Caco-2 (cell line): ENCODE results near the gene ZNF468. TPM values are rescaled to one million over a fixed set of nuclear protein-coding genes. Genes with fewer than 3 reads are reported as not detected.

Experiments used
- BruUV-seq: library from RNA; stranded (reverse); fragments of 400-500 nt; replicated peaks from 2 replicates; lab custom pipeline; 2021; lab: Mats Ljungman, UMichigan
- CTCF ChIA-PET: fragments of 300-600 bp; sonication (Branson Sonifier 250); formaldehyde crosslinking; loops from one replicate; lab custom pipeline; 2022; ENCODE audit warnings: antibody characterized with exemption; lab: Charles Lee
- POLR2A ChIA-PET: fragments of 300-600 bp; sonication (Branson Sonifier 250); formaldehyde crosslinking; loops from one replicate; lab custom pipeline; 2022; ENCODE audit warnings: antibody characterized with exemption; lab: Charles Lee
- DNase-seq, 2 experiments: peaks; one replicate each; pipeline versions ENCODE4 v3.0.0 to v3.0.0-alpha.2; 2020 to 2022
- H3K27me3 ChIP-seq: replicated peaks from 2 replicates; pipeline ENCODE4 v1.6.0; 2011; ENCODE audit warnings: low read length; ENCODE audit not compliant: control insufficient read depth, insufficient read depth
- H3K36me3 ChIP-seq: 2 replicates; pipeline ENCODE4 v1.5.1; 2011; ENCODE audit warnings: low read length; ENCODE audit not compliant: control insufficient read depth, insufficient read depth
- H3K4me1 ChIP-seq: fragments of 250-450 bp; sonication (Bioruptor Pico); 2 replicates; pipeline ENCODE4 v1.5.1; 2020; ENCODE audit warnings: mild to moderate bottlenecking
- H3K4me3 ChIP-seq: 2 replicates; pipeline ENCODE4 v1.5.1; 2011; ENCODE audit warnings: low read depth, mild to moderate bottlenecking, control low read depth, low read length
- H3K9me3 ChIP-seq: fragments of 250-450 bp; sonication (Bioruptor Pico); 2 replicates; pipeline ENCODE4 v1.5.1; 2020; ENCODE audit warnings: mild to moderate bottlenecking, moderate library complexity
- H3K27ac Mint-ChIP-seq: one replicate; pipeline ENCODE4 v1.8.0; 2022; ENCODE audit warnings: mixed read lengths; ENCODE audit not compliant: unreplicated experiment
- H3K27me3 Mint-ChIP-seq: one replicate; pipeline ENCODE4 v1.8.0; 2022; ENCODE audit warnings: mixed read lengths; ENCODE audit not compliant: insufficient read depth, unreplicated experiment
- H3K36me3 Mint-ChIP-seq: one replicate; pipeline ENCODE4 v1.8.0; 2022; ENCODE audit warnings: mild to moderate bottlenecking, mixed read lengths; ENCODE audit not compliant: insufficient read depth, unreplicated experiment
- H3K4me1 Mint-ChIP-seq: one replicate; pipeline ENCODE4 v1.8.0; 2022; ENCODE audit warnings: low read depth, mixed read lengths; ENCODE audit not compliant: unreplicated experiment
- H3K4me3 Mint-ChIP-seq: one replicate; pipeline ENCODE4 v1.8.0; 2022; ENCODE audit warnings: mild to moderate bottlenecking, moderate library complexity, mixed read lengths; ENCODE audit not compliant: unreplicated experiment
- H3K9me3 Mint-ChIP-seq: one replicate; pipeline ENCODE4 v1.8.0; 2022; ENCODE audit warnings: mixed read lengths; ENCODE audit not compliant: unreplicated experiment
- intact Hi-C: fragments of 100-400 bp; cut with micrococcal nuclease; formaldehyde crosslinking; loops from one replicate; pipeline ENCODE4 v1.10.0; 2022; ENCODE audit not compliant: unreplicated experiment
- total RNA-seq: library from RNA; stranded (reverse); gene quantifications from 2 replicates; pipeline ENCODE4 v1.2.3, GENCODE V29; 2022
- TF ChIP-seq, protein P1 (sequence below), 2 experiments: fragments of 200-600 bp in 1 of 2; IDR thresholded peaks; 1 replicate in 1 of 2; 2 replicates in 1 of 2; pipeline versions ENCODE4 v1.5.1 to v1.8.0; 2011 to 2022; ENCODE audit warnings: antibody characterized with exemption in 1 of 2, control low read depth in 1 of 2, inconsistent platforms in 1 of 2, low read depth in 1 of 2, low read length in 1 of 2, mild to moderate bottlenecking in 1 of 2, moderate library complexity in 1 of 2; ENCODE audit not compliant: insufficient read depth in 1 of 2, severe bottlenecking in 1 of 2, unreplicated experiment in 1 of 2

Gene ZNF468
- total RNA-seq, 1 experiment from 2014 or later, result 35.8 TPM

DNA sequence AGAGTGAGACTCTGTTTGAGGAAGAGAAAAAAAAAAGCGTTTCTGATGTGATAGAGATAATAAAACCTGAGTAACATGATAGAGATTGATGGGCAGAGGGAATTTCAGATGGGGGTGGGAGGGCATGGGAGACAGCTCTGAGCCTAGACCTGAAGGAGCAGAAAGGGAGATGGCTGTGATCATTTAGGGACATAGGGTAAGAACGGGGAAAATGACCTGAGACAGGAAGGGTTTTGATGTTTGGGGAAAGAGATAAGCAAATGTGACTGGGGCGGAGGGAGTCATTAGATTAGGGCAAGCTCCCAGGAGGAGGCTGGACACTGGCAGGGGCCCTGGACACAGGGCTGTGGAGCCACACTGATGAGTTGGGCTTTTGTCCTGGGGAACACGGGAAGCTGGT, 33.9 kb upstream of the ZNF468 start:
- no peak overlapping the region for H3K27ac Mint-ChIP-seq
- peaks cover 18% of the 10 kb centered on the region for H3K4me1 Mint-ChIP-seq
- H3K27me3 ChIP-seq, result no peaks in the 10 kb centered on the region
- TF ChIP-seq, protein P1, sequence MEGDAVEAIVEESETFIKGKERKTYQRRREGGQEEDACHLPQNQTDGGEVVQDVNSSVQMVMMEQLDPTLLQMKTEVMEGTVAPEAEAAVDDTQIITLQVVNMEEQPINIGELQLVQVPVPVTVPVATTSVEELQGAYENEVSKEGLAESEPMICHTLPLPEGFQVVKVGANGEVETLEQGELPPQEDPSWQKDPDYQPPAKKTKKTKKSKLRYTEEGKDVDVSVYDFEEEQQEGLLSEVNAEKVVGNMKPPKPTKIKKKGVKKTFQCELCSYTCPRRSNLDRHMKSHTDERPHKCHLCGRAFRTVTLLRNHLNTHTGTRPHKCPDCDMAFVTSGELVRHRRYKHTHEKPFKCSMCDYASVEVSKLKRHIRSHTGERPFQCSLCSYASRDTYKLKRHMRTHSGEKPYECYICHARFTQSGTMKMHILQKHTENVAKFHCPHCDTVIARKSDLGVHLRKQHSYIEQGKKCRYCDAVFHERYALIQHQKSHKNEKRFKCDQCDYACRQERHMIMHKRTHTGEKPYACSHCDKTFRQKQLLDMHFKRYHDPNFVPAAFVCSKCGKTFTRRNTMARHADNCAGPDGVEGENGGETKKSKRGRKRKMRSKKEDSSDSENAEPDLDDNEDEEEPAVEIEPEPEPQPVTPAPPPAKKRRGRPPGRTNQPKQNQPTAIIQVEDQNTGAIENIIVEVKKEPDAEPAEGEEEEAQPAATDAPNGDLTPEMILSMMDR (IDR thresholded peaks at IDR 0.05; ENCODE audit: insufficient read depth in 1 of 2, low read depth in 1 of 2, low read length in 1 of 2, severe bottlenecking in 1 of 2, unreplicated experiment in 1 of 2), result no peak
- intact Hi-C loops, result no loop called here
- H3K36me3 ChIP-seq, result peaks cover 2% of the 10 kb centered on the region
- CTCF ChIA-PET, result no interaction called here
- H3K4me3 Mint-ChIP-seq, result no peak overlapping the region
- no peaks in the 10 kb centered on the region for H3K27me3 Mint-ChIP-seq
- POLR2A ChIA-PET, result no interaction called here
- H3K4me1 ChIP-seq, result peaks cover 12% of the 10 kb centered on the region; the same call in 1 of the 2 replicates
- peaks cover 11% of the 10 kb centered on the region for H3K9me3 ChIP-seq
- DNase-seq, result no peak
- peaks cover 83% of the 10 kb centered on the region for H3K36me3 Mint-ChIP-seq
- H3K4me3 ChIP-seq, result no peak overlapping the region
- no TSS peak for BruUV-seq
- peaks cover 9% of the 10 kb centered on the region for H3K9me3 Mint-ChIP-seq

DNA sequence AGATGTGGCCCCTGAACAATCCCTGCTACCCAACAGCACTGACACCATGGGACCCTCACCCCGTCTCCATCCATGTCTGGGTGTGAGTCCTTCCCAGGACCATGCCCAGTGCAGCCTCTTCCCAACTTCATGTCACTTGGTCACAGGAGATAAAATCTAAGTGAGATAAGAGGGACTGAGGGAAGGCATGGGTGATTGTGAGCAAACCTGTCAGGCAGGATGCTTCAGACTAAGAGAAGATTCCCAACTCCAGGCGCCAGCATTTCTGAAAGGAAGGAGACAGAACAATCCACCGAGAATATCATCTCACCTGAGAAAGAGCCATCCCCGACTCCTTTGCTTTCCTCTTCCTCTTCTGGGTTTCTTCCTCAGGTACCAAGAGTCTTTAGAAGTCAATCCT, 32.5 kb upstream of the ZNF468 start:
- H3K36me3 Mint-ChIP-seq, result peaks cover 88% of the 10 kb centered on the region
- BruUV-seq, result no TSS peak
- Histone ChIP-seq H3K36me3 (peaks cover 2% of the 10 kb centered on the region), H3K4me1 (peaks cover 7% of the 10 kb centered on the region; the same call in 1 of the 2 replicates), H3K4me3 (no peak overlapping the region), H3K9me3 (peaks cover 12% of the 10 kb centered on the region), H3K27me3 (no peaks in the 10 kb centered on the region)
- H3K4me1 Mint-ChIP-seq, result peaks cover 18% of the 10 kb centered on the region
- TF ChIP-seq, protein P1 (IDR thresholded peaks at IDR 0.05; ENCODE audit: insufficient read depth in 1 of 2, low read depth in 1 of 2, low read length in 1 of 2, severe bottlenecking in 1 of 2, unreplicated experiment in 1 of 2), result no peak
- DNase-seq, result peak; percentile 21 to 43
- ChIA-PET POLR2A (no interaction called here), CTCF (no interaction called here)
- H3K9me3 Mint-ChIP-seq, result peaks cover 10% of the 10 kb centered on the region
- no peaks in the 10 kb centered on the region for H3K27me3 Mint-ChIP-seq
- H3K27ac Mint-ChIP-seq, result peak overlapping the region; percentile 51
- H3K4me3 Mint-ChIP-seq, result peak overlapping the region; percentile 32
- intact Hi-C loops, result no loop called here

DNA sequence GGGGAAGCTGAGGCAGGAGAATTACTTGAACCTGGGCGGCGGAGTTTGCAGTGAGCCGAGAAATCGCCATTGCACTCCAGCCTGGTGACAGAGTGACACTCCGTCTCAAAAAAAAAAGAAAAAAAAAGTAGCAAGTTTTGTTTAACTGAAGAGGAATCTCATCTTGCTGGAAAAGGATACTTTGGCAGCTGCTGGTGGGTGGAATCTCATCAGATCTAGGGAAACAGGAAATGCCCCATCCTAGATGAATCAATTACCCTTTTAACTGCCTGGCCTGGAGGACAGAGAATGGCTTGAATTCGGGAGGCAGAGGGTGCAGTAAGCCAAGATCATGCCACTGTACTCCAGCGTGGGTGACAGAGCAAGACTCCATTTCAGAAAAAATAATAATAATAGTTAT, 31.7 kb upstream of the ZNF468 start:
- POLR2A ChIA-PET, result no interaction called here
- peaks cover 12% of the 10 kb centered on the region for H3K9me3 ChIP-seq

More for the DNA sequence above, 31.7 kb upstream of the ZNF468 start:
- Mint-ChIP-seq H3K27me3 (no peaks in the 10 kb centered on the region), H3K4me3 (no peak overlapping the region), H3K27ac (no peak overlapping the region), H3K4me1 (peaks cover 18% of the 10 kb centered on the region), H3K9me3 (peaks cover 10% of the 10 kb centered on the region), H3K36me3 (peaks cover 88% of the 10 kb centered on the region)
- no peak overlapping the region for H3K4me3 ChIP-seq
- no TSS peak for BruUV-seq
- H3K36me3 ChIP-seq, result peaks cover 6% of the 10 kb centered on the region; the same call in 1 of the 2 replicates
- TF ChIP-seq, protein P1 (IDR thresholded peaks at IDR 0.05; ENCODE audit: insufficient read depth in 1 of 2, low read depth in 1 of 2, low read length in 1 of 2, severe bottlenecking in 1 of 2, unreplicated experiment in 1 of 2), result no peak
- peaks cover 7% of the 10 kb centered on the region; the same call in 1 of the 2 replicates for H3K4me1 ChIP-seq
- no peak for DNase-seq
- intact Hi-C loops, result no loop called here
- CTCF ChIA-PET, result no interaction called here
- no peaks in the 10 kb centered on the region for H3K27me3 ChIP-seq
